Mesangial cell (primary cell): ENCODE measurements around the gene SNTG2. TPM values are rescaled to one million over a fixed set of nuclear protein-coding genes. Genes with fewer than 3 reads are reported as not detected.

Source experiments
- total RNA-seq: library from RNA; depleted of rRNA; stranded (reverse); fragments of >200 nt; gene quantifications from 2 replicates; pipeline ENCODE4 v1.2.3, GENCODE V29; 2015

SNTG2 gene
- 4.2 TPM in 1 of 2 replicates, not detected in the other for total RNA-seq

GRCh38 chr2:950080-950966 lies at the start of gene SNTG2:
Gene SNTG2, plus strand, starts transcription at chr2:950849. Its CDS starts 148 bp downstream, at chr2:950997.

GRCh38 chr2:1413156-1413710 lies 462.6 kb downstream of the SNTG2 start, which contains the start of gene TPO:
Gene TPO, plus strand, starts transcription at chr2:1413463. Its CDS starts 946 bp downstream, at chr2:1414409.

